OCI-LY1 (cell line): ENCODE results near the gene ZNF524.
A peak's percentile ranks its signal among the peaks of the same experiment; 100 is the strongest.

Experiments
- H2AFZ ChIP-seq: fragments of 200-600 bp; sonication (generic), shearing (Covaris generic); 2 replicates; pipeline ENCODE4 v1.6.0; 2014; ENCODE audit warnings: antibody characterized with exemption, mild to moderate bottlenecking, low read length
- H3F3A ChIP-seq: fragments of 200-600 bp; sonication (generic), shearing (Covaris generic); 2 replicates; pipeline ENCODE4 v1.6.0; 2014; ENCODE audit warnings: mild to moderate bottlenecking, antibody characterized with exemption, low read length, moderate library complexity; ENCODE audit not compliant: insufficient read depth
- H3K27ac ChIP-seq: fragments of 200-600 bp; sonication (generic); 2 replicates; pipeline ENCODE4 v1.5.1; 2014; ENCODE audit warnings: low read length, mixed run types, mild to moderate bottlenecking, low read depth; ENCODE audit not compliant: poor library complexity, severe bottlenecking
- H3K27me3 ChIP-seq: fragments of 200-600 bp; sonication (generic); 2 replicates; pipeline ENCODE4 v1.6.0; 2014; ENCODE audit warnings: antibody characterized with exemption, mild to moderate bottlenecking, low read length, moderate library complexity; ENCODE audit not compliant: insufficient read depth
- H3K36me3 ChIP-seq: fragments of 200-600 bp; sonication (generic); 2 replicates; pipeline ENCODE4 v1.6.1; 2014; ENCODE audit warnings: mild to moderate bottlenecking, antibody characterized with exemption, low read length, moderate library complexity, mixed read lengths; ENCODE audit not compliant: insufficient read depth
- H3K4me1 ChIP-seq: fragments of 200-600 bp; sonication (generic); 2 replicates; pipeline ENCODE4 v1.5.1; 2014; ENCODE audit warnings: mild to moderate bottlenecking, low read length, moderate library complexity; ENCODE audit not compliant: insufficient read depth, severe bottlenecking
- H3K4me2 ChIP-seq: fragments of 200-600 bp; sonication (generic), shearing (Covaris generic); 2 replicates; pipeline ENCODE4 v1.6.1; 2014; ENCODE audit warnings: low read length
- H3K4me3 ChIP-seq: fragments of 200-600 bp; sonication (generic); 2 replicates; pipeline ENCODE4 v1.5.1; 2014; ENCODE audit warnings: low read length, low read depth, mild to moderate bottlenecking, mixed read lengths; ENCODE audit not compliant: poor library complexity, severe bottlenecking
- H3K79me2 ChIP-seq: fragments of 200-600 bp; shearing (Covaris generic); 2 replicates; pipeline ENCODE4 v1.6.1; 2016; ENCODE audit warnings: mixed run types, low read length, mixed read lengths; ENCODE audit not compliant: insufficient read depth
- H3K9ac ChIP-seq: fragments of 200-600 bp; sonication (generic), shearing (Covaris generic); 2 replicates; pipeline ENCODE4 v1.6.1; 2014; ENCODE audit warnings: mild to moderate bottlenecking, low read length, mixed read lengths
- H3K9me2 ChIP-seq: fragments of 200-600 bp; sonication (generic), shearing (Covaris generic); 2 replicates; pipeline ENCODE4 v1.6.1; 2014; ENCODE audit warnings: low read depth, mild to moderate bottlenecking, low read length, mixed read lengths
- H3K9me3 ChIP-seq: fragments of 200-600 bp; shearing (Covaris generic); 2 replicates; pipeline ENCODE4 v1.6.1; 2014; ENCODE audit warnings: low read length, mixed read lengths
- H4K20me1 ChIP-seq: fragments of 200-600 bp; sonication (generic), shearing (Covaris generic); 2 replicates; pipeline ENCODE4 v1.6.0; 2016; ENCODE audit warnings: mild to moderate bottlenecking, low read length; ENCODE audit not compliant: insufficient read depth
- CTCF ChIP-seq: fragments of 200-600 bp; sonication (generic), shearing (Covaris generic); IDR thresholded peaks from 2 replicates; pipeline ENCODE4 v1.5.1; 2017; ENCODE audit warnings: mild to moderate bottlenecking, antibody characterized with exemption, low read length, moderate library complexity, mixed read lengths
- EZH2 ChIP-seq: fragments of 200-600 bp; sonication (generic), shearing (Covaris generic); IDR thresholded peaks from 2 replicates; pipeline ENCODE4 v1.8.0; 2017; ENCODE audit warnings: borderline replicate concordance, mixed run types, mild to moderate bottlenecking, antibody characterized with exemption, low read length, moderate library complexity, mixed read lengths

ZNF524 gene

GRCh38 chr19:55605207-55605636 is 5.1 kb downstream of the ZNF524 start:
- Histone ChIP-seq H3K4me3 (peak overlapping the region; percentile 85), H3K4me1 (peaks cover 24% of the 10 kb centered on the region), H4K20me1 (no peaks in the 10 kb centered on the region), H3K27ac (peak overlapping the region; percentile 93), H3K9me2 (no peaks in the 10 kb centered on the region), H3K9me3 (no peaks in the 10 kb centered on the region), H3F3A (no peaks in the 10 kb centered on the region; the same call in 1 of the 2 replicates), H3K36me3 (peaks cover 18% of the 10 kb centered on the region), H3K4me2 (peak overlapping the region; percentile 92), H2AFZ (no peak overlapping the region), H3K79me2 (no peaks in the 10 kb centered on the region), H3K27me3 (no peaks in the 10 kb centered on the region), H3K9ac (peak overlapping the region; percentile 96; the same call in 1 of the 2 replicates)
- no peak for TF ChIP-seq CTCF
- TF ChIP-seq EZH2, result no peak

- Histone ChIP-seq H3K4me1 (peaks cover 20% of the 10 kb centered on the region), H3K4me3 (peak within 1 kb of the TSS; percentile 85), H3K4me2 (peak within 1 kb of the TSS; percentile 92), H3F3A (no peaks in the 10 kb centered on the region; the same call in 1 of the 2 replicates), H4K20me1 (no peaks in the 10 kb centered on the region), H3K27ac (peak within 1 kb of the TSS; percentile 93), H3K79me2 (no peaks in the 10 kb centered on the region), H2AFZ (no peak within 1 kb of the TSS), H3K9me3 (no peaks in the 10 kb centered on the region), H3K9ac (peak within 1 kb of the TSS; percentile 96), H3K27me3 (no peaks in the 10 kb centered on the region), H3K9me2 (no peaks in the 10 kb centered on the region), H3K36me3 (peaks cover 19% of the 10 kb centered on the region)
- TF ChIP-seq CTCF (peak; percentile 78), EZH2 (no peak)
These were observed 5.8 kb downstream of the ZNF524 start, which contains the start of gene ZNF865 for GRCh38 chr19:55605637-55606470. ZNF865 (plus strand) TSS chr19:55605647; CDS start chr19:55613619, 7,972 bp downstream.

GRCh38 chr19:55606471-55606787 is 6.3 kb downstream of the ZNF524 start:
- Histone ChIP-seq H3K79me2 (no peaks in the 10 kb centered on the region), H3K27ac (peak overlapping the region; percentile 48), H3F3A (no peaks in the 10 kb centered on the region; the same call in 1 of the 2 replicates), H4K20me1 (no peaks in the 10 kb centered on the region), H3K9ac (peak overlapping the region; percentile 96), H3K36me3 (peaks cover 19% of the 10 kb centered on the region), H3K4me2 (peak overlapping the region; percentile 89), H3K4me3 (peak overlapping the region; percentile 85), H2AFZ (no peak overlapping the region), H3K27me3 (no peaks in the 10 kb centered on the region), H3K9me2 (no peaks in the 10 kb centered on the region), H3K9me3 (no peaks in the 10 kb centered on the region), H3K4me1 (peaks cover 14% of the 10 kb centered on the region)
- no peak for TF ChIP-seq EZH2
- no peak for TF ChIP-seq CTCF
